GM20431 (cell line): ENCODE data around the gene AGPS.
"Not testable (repeated sequence)": the region's sequence is repeated elsewhere in the genome, so short reads cannot be mapped to it uniquely, and the experiment has no call there.

ENCODE experiments used
- in situ Hi-C: fragments of 300-500 bp; cut with MseI, MboI; formaldehyde crosslinking; loops from one replicate; pipeline ENCODE4 v1.15.0; 2020; ENCODE audit warnings: low sequenced_read_pairs; ENCODE audit not compliant: unreplicated experiment

The AGPS gene

DNA sequence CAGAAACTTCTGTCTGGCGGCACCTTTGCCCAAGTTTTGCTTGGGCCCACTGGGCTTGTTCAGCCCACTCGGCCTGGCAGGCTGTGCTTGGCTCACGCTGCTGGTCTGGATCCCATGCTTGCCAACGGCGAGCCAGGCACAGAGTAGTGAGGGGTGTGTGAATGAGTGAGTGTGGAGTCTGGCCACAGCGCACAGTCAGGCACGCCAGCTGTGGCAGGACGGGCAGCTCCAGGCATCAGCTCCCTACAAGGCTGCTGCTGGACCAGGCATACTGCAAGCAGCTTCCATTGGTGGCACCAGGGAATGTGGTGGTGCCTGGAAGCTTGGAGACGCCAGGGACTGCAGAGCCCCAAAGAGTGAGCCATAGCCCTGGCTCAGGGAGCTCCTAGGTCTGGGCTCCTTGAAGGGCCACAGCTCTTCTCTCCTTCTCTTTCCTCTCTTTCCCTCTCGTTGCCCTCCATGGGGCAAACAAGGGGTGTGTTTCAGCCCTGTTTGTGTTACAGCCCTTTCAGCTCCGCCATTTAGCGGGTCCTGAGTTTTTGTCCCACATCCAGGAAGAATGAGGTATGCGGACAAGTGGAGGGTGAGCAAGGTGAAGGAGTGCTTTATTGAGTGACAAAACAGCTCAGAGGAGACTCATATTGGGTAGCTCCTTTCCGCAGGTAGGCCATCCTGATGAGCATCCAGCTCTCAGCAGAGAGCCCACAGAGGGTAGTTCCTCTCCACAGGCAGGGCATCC lies 73.0 kb downstream of the AGPS start:
- in situ Hi-C loops = no loop called here

DNA sequence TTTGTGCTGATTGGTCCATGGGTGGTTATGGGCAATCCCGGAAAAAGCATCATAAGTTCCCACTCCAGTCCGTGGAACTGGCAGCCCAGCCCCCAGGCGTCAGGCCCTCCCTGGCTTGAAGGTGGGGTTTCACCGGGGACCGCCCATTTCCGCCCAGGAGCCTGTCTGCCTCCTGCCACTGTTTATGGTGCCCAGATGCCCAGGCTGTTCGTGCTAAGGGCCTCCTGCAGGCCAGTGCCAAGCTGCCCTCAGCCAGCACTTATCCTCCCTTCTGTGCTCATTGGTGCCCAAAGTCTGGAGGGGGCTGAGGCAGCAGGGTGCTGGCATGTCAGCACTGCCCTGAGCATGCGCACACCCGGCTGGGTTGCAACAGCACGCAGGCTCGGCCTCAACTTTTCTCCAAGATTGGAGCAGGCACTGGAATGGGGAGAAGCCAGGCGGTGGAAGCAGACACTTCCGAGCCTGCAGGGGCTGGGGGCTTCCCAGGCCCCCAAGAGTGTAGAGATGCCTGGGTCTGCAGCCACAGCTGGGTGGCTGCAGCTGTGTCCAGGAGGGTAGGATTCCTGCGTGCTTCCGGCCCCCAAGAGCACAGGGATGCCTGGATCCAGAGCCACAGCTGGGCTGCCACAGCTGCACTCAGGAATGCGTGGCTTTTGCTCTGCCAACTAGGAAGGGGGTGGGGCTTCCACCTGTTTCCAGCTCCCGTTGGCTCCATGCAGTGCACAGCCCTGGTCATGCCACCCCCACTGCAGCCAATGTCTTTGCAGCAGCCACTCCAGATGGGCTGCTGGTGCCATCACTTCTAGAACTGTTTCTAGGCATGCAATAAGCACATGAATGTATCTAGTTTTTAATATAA lies 74.0 kb downstream of the AGPS start:
- in situ Hi-C loops = no loop called here

DNA sequence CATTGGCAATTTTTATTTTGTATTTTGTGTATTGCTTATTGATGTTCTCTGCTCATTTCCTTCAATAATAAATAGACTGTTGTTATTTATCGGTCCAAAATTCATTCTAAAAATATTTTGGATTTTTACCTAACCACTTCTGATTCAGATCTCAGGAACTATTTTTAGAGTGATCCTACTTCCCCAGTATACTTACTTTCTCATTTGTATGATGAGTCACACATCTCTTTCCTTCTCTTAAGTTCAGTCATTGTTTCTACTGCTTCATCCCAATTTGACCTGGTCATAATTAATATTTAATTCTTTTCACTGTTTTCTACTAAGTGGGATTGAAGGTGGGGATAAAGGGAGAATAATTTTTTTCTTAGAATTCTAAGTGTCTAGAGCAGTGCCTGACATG lies 75.1 kb downstream of the AGPS start:
- in situ Hi-C loops = no loop called here

DNA sequence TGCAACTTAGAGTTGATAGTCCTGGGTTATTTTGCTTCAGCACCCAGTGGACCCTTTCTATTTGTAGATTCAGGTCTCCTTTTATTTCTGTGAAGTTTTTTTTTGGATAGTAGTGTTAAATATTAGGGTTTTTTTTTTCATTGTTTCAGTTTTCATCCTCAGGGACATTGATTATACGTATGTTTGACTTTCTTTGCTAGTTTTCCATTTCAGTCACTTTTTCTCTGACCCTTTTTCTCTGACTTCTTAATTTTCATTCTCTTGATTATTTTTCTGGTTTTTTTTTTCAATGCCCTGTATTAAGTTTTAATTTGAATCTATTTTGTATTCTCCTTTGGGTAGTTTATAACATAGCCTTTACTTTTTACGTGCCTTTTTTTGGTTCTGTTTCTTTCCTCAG lies 79.4 kb downstream of the AGPS start:
- in situ Hi-C loops = no loop called here

DNA sequence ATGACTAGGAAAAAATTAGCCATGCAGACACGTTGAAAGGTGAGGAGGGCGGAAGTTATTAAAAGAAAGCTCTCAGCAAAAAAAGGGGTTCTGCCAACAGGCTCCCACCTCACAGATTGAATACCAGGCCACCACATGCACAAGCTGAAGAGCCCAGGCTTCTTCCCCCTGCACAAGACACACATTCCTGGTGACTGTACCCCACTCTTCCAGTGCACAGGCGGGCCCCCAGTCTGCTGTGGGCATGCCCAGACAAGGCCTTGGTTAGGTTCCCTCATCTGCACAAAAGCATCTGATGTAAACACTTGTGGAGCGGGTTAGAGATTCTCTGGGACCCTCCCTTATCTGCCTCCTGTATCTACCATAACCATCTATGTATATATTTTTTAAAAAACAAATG lies 81.7 kb downstream of the AGPS start:
- in situ Hi-C loops = no loop called here

DNA sequence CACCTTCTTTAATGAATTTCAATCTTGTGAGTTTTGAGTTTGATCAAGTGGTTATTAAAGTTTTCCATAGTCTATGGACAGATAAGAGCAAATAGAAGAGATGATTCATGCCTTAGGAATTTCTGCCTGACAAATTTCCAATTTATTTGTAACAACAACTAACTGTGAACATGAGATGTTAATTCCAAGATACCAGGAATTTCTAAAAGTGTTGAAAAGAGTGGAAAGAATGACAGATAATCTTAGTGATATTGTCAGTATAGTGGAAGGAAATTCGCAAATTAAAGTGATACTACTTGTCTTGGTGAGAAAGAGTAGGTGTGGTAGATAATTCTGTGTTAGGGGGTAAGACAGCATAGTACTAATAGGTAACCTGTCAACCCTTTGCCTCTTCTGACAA lies 82.4 kb downstream of the AGPS start:
- in situ Hi-C loops = no loop called here

DNA sequence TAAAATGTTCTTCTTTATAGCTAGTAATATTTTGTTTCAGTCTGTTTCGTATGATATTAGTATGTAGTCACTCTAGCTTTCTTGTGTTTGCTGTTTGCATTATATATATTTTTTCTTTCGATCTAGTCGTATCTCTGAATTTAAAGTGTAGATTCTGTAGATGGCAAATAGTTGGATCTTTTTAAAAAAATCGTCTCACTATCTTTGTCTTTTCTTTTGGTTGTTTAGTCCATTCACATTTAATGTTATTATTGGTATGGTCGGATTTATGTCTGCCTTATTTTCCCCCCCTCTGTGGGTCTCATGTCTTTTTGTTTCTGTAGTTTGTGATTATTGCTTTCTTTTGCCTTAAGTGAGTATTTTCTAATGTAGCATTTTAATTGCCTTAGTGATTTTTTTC lies 84.3 kb downstream of the AGPS start:
- in situ Hi-C loops = no loop called here

DNA sequence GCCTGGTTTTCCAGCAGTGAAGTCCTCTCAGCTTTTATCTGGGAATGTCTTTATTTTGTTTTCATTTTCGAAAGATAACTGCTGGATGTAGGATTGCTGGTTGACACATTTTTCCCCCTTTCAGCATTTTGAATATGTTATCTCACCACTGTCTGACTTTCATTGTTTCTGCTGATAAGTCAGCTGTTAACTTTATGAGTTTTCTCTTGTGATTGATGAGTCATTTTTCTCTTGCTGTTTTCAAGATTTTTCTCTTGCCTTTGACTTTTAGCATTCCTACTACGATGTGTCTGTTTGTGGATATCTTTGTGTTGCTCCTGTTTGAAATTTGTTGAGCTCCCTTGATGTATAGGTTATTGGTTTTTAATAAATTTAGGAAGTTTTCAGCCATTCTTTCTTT lies 85.5 kb downstream of the AGPS start:
- in situ Hi-C loops = no loop called here

DNA sequence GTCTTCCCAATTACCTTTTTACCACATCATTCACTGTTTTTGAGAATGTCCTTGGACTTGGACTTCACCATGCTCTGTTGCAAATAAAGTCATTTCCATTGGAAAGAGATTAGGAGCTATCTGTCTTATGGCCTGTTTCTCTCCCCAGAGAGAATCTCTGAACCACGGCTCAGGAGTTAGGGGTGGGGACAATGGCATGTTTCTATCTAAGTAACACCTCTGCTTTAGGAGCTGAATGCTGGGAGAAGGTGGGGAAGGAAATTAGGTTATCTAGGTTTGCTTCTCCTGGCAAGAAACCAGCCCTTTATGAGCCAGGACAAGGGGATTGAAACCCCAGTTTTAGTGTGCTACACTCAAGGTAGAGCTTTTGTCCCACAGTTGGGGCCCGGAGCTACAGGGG lies 86.3 kb downstream of the AGPS start:
- in situ Hi-C loops = no loop called here

DNA sequence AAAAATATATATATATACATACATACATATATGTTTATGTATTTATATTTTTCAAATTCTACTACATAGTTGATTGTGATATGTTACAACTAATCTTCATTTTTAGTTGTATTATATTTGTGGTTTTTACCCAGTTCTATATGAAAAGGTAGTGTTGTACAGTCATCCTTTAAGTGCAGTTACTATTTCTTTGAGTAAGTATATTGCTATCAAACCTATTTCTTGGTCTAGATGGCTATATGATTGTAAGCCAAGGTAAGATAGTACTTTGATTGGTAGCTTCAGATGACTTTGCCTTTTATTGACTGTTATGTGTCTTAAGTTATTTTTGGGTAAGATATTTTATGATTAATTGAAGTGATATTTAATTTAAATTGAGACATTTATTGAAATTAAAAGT lies 89.6 kb downstream of the AGPS start:
- in situ Hi-C loops = no loop called here

DNA sequence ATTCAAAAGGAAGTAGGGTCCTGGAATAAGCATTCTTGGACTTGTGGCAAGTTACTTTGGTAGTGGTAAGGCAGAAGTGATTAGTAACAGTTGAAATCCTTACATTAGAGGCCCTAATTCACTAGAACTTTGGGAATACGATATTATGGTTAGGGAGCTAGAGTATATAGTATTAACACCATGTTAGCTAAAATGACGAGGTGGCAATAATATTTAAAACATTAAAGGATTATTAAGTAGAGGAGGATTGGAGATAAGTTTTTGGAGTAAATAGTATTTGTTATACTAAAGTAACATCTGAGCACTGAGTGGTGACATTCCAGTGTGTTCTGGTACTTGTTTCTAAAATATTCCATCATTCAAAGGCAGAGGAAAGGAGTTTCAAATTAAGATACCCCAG lies 91.0 kb downstream of the AGPS start:
- in situ Hi-C loops = no loop called here

DNA sequence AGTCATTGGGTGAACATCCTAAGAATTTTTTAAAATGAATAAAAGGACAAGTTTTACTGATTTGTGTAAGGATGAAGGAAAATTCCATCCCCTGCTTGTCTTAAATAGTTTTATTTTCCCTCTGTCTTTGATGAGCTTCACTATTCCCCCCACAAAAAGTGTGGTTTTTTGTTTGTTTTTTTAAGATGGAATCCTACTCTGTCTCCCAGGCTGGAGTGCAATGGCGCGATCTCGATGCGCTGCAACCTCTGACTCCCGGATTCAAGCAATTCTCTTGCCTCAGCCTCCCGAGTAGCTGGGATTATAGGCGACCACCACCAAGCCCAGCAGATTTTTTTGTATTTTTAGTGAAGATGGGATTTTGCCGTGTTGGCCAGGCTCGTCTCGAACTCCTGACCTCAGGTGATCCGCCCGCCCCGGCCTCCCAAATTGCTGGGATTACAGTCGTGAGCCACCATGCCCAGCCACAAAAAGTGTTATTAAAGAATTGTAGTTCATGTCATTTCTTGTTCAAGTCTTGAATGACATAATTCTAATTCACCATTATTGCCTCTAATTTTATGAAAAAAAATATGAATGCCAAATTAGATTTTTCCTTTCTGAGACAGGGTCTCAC lies 91.7 kb downstream of the AGPS start:
- in situ Hi-C loops = no loop called here

DNA sequence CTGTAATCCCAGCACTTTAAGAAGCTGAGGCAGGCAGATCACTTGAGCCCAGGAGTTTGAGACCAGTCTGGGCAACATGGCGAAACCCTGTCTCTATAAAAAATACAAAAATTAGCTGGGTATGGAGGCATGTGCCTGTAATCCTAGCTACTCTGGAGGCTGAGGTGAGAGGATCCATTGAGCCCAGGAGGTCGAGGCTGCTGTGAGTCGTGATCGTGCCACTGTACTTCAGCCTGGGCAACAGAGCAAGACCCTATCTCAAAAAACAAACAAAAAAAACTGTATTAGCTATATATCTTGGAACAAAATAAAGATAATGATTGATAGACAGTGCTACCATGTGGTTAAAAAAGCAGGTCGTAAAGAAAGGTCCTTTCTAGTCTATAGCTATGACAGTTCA lies 93.1 kb downstream of the AGPS start:
- in situ Hi-C loops = not testable (repeated sequence)

DNA sequence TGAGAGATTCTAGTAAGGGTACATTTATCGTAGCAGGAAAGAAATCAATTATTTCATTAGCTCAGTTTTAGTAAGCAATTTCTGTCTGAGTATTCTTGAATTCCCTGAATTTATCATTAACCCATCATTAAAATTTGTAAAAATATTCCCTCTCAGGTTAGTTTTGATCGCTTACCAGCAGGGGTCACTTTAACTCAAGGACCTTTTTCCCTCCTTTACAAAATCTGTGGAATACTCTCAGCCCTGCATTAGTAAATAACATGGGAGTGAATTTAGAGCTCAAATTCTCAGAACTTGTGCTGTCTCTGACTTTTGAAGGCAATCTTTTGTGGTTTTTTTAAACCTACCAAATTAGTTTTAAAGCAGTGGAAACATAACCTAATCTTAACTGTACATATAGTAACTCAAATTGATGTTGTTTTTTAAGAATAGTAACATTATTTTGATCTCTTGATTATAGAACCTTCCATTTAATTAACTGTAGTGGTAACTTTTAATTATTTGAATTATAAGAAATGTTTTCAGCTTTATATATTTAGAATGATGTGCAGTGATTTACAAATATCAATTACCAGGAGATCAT lies 97.2 kb downstream of the AGPS start:
- in situ Hi-C loops = no loop called here

DNA sequence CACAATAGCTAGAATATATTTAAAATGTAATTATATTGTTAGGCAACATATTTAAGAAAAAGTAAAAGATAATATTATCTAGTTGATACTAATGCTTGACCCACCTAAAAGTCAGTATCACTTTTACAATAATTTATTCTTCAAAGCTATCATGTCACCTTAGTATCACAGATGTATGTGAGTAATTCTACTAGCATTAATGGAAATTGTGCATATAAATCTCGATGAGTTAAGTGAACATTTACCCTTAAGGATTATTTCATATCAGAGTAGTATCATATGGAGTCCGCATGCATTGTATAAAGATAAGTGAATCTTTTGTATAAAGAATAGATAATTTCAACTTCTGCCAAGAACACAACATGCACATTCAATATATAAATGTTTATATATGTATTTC lies 103.4 kb downstream of the AGPS start:
- in situ Hi-C loops = no loop called here

DNA sequence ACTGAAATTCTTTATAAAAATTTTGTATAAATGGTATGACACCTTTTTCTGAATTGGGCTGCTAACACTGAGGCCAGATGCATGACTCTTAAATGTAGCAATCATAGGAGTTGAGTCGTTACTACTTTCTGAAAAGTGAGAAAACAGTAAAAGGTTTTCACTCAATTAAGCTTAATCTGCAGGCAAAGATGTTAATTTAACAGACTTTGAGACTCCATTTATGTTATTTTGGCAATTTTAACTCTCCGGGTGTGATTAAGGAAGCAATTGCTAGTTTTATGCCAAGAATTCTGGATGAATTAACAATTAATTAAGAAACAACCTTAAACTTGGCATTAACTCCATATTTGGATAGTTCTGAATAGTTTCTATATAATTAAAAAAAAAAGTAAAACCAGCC lies 104.3 kb downstream of the AGPS start:
- in situ Hi-C loops = no loop called here

DNA sequence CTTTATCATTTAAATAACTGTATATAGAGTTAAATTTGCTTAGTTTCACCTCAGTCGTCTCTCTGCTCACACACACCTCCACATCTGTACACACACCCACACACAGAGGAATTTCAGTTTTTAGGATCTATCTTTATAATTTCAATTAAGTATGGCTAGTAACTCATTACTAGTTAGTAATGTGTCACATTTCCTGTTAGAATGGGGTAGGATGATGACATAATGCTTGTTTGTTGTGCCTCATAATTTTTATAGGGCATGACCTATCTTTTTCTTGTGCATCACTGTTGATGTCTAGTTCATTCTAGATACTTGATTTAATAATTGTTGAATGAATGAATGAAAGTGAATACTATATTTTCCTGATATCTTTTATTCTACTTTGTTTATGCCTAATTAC lies 108.6 kb downstream of the AGPS start:
- in situ Hi-C loops = no loop called here

DNA sequence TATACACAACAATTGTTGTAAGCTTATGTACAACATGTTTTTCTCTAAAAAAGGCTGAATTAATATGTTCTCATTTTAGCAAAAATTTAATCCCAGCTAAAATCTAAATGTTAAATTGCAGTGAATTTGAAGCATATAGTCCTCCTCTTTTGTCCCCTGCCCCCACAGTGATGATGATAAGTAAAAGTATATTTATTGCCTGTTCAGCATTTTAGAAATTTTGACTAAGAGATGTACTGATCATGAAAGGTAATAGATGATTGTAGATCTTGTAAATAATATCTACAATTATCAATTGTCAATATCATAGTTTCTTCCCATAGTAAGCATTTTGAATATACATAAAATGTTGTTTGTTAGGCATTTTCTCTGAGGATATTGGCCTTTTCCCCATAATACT lies 113.9 kb downstream of the AGPS start:
- in situ Hi-C loops = no loop called here

DNA sequence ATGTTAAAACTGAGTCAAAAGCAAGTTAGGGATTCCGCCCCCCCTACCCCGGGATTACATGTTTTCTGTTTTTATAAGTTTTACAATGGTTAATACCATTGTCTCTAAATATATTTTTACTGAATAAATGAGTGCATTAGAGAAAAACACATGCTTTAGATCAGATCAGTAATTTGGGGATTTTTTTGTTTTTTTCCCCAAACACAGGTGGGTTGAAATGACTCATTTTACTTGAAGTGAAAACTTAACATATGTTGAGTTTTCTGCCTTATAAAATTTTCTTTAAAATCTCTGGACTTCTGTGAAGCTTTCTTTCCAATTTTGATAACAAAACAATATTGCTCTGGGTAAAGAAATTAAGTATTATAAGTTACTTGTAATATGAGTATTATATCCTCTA lies 114.4 kb downstream of the AGPS start:
- in situ Hi-C loops = no loop called here

DNA sequence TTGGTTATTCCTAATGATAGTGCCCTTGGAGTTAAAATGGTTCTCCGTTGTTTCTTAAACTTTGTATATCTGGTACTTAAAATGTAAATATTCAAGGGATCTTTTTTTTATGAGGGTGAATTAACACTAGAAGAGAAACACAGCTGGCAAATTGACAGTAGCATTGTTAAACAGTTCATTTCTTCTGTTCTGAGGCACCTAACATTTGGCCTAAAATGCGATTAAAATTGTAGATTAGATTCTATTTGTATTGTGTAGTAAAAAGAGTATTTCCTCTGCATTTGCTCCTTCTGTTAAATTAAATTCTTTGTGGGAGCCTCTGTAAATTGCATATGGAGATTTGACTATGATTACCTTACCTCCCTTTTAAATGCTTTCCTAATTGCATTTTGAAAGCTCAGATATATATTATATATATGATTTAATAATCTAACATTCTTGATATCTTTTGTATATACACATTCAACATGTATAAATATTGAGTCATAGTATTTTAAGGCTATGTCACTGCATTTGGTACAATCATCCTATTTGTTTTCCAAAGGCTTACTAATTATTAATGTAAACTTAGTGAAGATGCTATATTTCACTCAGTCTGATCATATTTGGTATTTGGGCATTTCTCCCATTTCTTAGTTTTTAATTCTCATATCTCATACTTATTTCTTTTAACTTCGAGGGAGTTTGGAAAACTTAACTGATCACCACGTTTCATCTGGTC lies 124.4 kb downstream of the AGPS start:
- in situ Hi-C loops = no loop called here
